GM19463 (cell line): ENCODE measurements around the gene WNT4.

Experiments
- ATAC-seq: cut with Tn5 transposase; IDR thresholded peaks from one replicate; pipeline ENCODE4 v1.9.1; 2021; ENCODE audit warnings: mild to moderate bottlenecking, moderate library complexity; ENCODE audit not compliant: unreplicated experiment

WNT4 gene

DNA sequence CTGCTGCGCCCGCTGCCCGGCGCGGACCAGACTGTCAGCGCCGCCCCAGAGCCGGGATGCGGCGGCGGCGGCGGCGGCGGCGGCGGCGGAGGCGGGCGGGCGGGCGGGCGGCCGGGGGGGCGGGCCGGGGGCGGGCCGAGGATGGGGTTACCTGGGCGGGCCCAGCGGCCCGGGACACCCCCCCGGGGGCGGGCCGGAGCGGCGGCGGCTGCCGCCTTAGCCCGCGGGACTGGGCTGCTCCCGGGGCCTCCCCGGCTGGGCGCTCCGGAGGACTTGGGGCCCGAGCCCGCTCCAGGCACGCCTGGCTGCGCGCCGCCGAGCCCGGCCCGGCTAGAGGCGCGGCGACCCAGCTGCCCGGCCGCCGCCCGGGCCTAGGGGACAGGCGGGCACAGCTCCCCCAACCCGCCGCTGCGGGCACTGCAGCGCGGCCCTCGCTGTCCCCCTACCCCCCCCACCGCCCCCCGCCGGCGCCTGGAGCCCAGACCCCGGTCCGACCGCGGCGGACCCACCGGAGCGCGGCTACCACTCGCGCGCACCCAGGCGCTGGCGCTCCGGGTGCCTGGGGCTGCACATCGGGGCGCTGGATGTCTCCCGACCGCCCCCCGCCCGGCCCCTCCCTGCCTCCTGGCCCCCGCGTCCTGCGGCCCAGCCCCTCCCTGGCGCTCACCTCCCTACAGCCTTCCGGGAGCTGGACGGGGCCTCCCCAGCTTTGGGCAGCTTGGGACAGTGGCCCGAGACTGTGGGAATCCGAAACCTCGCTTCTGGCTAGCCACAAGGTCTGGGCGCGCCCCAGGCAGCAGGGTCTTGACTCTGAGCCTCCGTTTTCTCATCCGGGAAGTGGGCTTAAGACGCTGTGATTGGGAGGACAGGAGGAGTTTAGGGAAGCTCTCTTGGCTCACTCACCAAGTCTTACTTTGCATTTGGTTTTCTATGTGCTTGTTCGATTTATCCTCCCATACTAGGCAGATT is at the start of gene WNT4:
WNT4 (minus strand) TSS at position 33 of the 969 bp plus-strand sequence. CDS start 175 bp downstream, outside the sequence.
- no peak for ATAC-seq

- ATAC-seq, result no peak
Measured at GRCh38 chr1:22190731-22191130, 47.8 kb upstream of the WNT4 start.

DNA sequence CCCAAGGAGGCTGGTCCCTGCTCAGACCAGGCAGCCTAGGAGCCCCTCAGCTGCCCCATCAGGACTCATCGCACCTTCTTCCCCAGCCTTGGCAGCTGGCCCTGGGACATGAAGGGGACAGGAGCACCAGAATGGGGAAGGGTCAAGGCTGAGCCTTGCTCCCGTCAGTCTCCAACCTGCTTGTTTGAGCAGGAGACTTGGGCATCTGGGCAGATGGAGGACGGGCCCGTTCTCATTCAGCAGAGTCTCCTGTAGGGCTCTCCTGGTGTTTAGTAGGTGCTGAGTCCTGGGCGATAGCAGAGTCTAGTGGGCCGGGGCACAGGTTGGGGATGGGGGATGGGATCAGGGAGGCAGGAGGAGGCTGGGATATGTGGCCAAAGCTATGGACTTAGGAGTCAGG is 47.4 kb upstream of the WNT4 start:
- no peak for ATAC-seq

- ATAC-seq, result no peak
Measured at GRCh38 chr1:22189619-22190018, 46.7 kb upstream of the WNT4 start.

GRCh38 chr1:22188914-22189313 is 46.0 kb upstream of the WNT4 start:
- ATAC-seq, result no peak

DNA sequence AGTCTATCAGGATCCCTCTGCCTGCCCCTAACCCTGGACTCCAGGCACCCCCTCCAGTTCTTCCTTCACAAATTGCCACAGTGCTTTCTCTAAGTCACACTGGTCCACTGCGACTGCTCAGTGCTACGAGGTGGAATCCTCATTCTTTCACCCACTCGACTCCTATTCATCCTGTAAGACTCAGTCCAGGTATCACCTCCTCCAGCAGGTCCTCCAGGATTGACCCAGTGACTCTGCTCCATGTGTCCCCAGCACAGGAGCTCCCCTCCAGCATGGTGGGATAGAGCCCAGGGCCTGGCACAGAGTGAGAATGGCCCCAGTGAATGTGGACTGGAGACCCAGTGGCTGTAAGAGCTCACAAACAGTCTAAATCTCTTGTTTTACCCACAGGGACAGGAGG is 45.5 kb upstream of the WNT4 start:
- ATAC-seq, result no peak

DNA sequence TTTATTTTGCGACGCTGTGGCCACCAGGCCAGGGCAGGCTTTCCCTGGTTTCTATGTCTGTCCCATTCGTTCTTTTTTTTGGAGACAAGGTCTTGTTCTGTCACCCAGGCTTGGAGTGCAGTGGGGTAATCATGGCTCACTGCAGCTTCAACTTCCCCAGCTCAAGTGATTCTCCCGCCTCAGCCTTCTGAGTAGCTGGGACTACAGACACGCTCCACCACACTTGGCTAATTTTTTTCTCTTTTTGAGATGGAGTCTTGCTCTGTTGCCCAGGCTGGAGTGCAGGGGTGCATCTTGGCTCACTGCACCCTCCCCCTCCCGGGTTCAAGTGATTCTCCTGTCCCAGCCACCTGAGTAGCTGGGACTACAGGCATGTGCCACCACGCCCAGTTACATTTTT is 43.4 kb upstream of the WNT4 start:
- ATAC-seq, result no peak

DNA sequence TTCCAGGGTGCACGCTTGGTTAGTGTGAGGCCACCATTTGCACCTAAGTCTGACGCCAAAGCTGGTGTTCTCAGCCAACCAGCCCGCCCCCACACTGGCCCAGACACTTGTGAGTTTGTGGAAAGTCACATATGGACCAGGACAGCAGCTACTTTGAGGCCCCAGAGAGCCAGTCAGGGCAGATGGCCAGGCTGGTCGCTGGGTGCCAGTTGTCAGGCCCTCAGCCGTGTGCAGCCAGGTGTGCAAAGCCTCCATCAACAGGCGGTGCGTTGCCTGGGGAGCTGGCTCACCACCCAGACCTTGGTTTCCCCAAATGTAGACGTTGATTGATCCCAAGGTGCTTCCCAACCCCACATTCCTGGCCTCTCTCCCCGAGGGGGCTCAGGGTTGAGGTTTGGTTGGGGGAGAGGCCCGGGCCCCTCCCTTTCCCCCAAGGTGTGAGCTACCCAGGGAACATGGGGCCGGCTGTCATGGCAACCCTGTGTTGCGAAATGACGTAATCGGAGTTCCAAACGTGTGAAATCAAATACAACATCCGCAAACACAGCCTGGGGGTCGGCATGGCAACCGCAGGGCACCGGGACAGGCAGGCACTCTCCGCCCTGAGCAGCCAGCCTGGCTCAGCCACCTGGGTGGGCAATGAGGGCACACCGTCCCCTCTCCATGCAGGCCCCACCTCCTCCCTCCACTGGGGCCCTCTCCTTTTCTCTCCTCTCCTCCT is 42.2 kb upstream of the WNT4 start:
- no peak for ATAC-seq

- ATAC-seq, result no peak
Measured at GRCh38 chr1:22184454-22184853, 41.6 kb upstream of the WNT4 start.

- ATAC-seq, result no peak
Measured at GRCh38 chr1:22182715-22183114, 39.8 kb upstream of the WNT4 start.

DNA sequence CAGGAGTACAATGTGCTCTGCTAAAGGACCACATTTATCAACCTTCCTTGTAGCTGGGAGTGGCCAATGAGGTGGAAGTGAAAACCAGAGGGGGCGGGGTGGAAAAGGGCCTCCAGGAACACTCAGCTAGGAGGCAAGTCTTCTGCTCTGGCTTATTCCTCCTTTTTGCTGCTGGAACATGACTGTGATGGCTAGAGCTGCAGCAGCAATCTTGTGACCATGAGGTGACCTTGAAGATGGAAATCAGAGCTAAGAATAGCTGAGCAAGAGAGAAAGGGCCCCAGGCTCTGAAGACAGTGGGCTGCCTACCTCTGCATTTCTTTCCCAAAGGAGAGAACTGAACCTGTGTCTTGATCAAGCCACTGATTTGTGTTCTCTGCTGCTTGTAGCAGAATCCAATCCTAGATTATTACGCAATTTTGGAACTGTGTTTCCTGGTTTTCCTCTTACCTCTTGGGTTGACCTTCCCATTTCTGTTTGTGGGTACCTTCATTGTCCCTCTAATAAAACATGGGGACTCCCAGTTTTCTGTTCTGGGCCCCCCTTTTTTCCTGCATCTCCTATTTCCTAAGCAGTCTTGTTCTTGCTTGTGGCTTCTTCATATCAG is 36.4 kb upstream of the WNT4 start:
- ATAC-seq, result no peak

GRCh38 chr1:22177354-22178003 is 34.6 kb upstream of the WNT4 start:
- ATAC-seq, result peak; percentile 49

- peak; percentile 83 for ATAC-seq
Measured at GRCh38 chr1:22176258-22176657, 33.4 kb upstream of the WNT4 start.

GRCh38 chr1:22174446-22175220 is 31.7 kb upstream of the WNT4 start:
- no peak for ATAC-seq

- ATAC-seq, result no peak
Measured at GRCh38 chr1:22171951-22172715, 29.2 kb upstream of the WNT4 start.

GRCh38 chr1:22169816-22170215 is 26.9 kb upstream of the WNT4 start:
- ATAC-seq, result no peak

DNA sequence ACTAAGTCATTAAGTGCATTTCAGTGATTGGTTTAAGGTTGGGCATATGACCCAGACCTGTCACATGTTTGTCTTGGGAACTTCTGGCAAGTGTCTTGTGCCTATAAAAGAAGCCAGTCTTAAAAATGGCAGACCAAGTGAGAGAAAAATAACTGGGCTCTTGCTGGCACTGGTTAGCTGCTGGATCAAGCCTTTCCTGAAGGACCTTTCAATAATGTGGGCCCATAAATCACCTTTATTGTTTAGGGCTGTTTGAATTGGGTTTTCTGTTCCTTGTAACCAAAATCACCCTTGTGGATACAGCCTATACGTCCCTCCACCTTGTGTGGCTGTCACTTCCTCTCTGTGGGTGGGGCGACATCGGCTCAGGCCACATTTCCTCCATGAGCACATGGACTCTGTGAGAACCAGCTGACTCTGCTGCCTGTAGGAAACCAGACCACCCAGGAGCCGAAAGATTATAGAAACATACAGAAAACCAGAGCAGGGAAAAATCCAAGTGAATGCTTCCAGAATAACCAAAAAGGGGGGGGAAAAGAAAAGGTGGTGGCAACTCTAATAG is 25.6 kb upstream of the WNT4 start:
- ATAC-seq, result no peak

- ATAC-seq, result no peak
Measured at GRCh38 chr1:22166439-22166838, 23.5 kb upstream of the WNT4 start.
